GM21447 (cell line): ENCODE measurements around the gene SPEN.
"Not testable (repeated sequence)": the region's sequence is repeated elsewhere in the genome, so short reads cannot be mapped to it uniquely, and the experiment has no call there.

ENCODE experiments used
- ATAC-seq: cut with Tn5 transposase; IDR thresholded peaks from one replicate; pipeline ENCODE4 v1.9.1; 2021; ENCODE audit not compliant: unreplicated experiment

SPEN gene

DNA sequence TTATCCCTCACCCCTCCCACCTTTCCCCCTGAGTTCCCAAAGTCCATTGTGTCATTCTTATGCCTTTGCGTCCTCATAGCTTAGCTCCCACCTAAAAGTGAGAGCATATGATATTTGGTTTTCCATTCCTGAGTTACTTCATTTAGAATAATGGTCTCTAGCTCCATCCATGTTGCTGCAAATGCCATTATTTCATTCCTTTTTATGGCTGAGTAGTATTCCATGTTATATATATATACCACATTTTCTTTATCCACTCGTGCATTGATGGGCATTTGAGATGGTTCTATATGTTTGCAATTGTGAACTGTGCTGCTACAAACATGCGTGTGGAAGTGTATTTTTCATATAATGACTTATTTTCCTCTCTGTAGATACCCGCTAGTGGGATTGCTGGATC lies 130.4 kb downstream of the SPEN start:
- ATAC-seq: not testable (repeated sequence)

DNA sequence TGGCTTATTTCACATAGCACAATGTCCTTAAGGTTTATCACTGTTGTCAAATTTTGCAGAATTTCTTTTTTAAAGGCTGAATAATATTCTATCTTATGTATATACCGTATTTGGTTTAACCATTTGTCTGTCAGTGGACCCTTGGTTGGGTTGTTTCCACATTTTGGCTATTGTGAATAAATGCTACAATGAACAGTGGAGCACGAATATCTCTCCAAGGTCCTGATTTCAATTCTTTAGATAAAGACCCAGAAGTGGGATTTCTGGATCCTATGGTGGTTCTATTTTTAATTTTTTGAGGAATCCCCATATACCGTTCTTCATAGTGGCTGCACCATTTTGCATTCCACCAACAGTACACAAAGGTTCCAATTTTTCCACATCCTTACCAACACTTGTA lies 134.2 kb downstream of the SPEN start:
- no peak for ATAC-seq

DNA sequence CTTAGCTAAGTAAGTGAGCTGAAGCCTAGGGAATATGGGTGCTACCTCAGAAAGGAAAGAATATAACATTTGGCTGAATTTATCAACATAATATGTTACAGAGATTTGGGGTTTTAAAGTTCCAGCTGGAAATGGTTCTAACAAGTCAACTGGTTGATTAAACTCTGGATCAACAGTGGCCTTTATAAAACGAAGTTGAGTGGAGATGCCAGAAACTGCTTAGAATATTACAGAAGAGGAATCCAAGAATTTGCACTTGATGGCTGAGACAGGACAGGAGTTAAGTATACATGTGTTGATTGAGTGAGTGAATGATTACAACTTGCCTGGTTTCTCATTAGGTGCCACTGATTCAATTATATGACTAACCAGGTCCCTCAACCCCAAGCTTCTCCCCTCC lies 135.8 kb downstream of the SPEN start:
- no peak for ATAC-seq

DNA sequence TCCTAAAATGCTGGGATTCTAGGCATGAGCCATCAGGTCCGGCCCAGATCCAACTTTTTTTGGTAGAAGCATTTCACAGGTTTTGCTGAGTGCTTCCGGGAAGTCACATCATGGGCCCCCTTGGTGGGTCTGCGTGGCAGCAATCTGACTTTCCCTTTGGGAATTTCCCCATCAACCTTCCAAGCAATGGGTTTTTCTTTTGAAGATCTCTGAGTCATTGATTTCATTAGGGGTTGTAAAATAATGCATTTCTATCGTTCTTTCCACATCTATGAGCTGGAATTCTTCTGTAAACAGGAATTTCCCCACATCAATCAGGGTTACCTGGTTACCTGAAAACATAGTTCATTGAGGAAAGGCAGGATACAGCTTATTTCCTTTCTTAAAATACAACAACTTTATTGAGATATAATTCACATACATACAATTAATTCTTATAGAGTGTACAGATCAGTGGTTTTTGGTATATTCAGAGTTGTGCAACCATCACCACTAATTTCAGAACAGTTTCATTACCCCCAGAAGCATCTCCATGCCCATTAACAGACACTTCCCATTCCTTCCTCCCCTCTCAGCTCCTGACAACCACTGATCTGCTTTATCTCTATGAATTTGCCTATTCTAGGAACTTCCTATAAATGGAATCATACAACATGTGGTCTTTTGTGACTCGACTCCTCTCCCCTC lies 138.2 kb downstream of the SPEN start:
- ATAC-seq: no peak

DNA sequence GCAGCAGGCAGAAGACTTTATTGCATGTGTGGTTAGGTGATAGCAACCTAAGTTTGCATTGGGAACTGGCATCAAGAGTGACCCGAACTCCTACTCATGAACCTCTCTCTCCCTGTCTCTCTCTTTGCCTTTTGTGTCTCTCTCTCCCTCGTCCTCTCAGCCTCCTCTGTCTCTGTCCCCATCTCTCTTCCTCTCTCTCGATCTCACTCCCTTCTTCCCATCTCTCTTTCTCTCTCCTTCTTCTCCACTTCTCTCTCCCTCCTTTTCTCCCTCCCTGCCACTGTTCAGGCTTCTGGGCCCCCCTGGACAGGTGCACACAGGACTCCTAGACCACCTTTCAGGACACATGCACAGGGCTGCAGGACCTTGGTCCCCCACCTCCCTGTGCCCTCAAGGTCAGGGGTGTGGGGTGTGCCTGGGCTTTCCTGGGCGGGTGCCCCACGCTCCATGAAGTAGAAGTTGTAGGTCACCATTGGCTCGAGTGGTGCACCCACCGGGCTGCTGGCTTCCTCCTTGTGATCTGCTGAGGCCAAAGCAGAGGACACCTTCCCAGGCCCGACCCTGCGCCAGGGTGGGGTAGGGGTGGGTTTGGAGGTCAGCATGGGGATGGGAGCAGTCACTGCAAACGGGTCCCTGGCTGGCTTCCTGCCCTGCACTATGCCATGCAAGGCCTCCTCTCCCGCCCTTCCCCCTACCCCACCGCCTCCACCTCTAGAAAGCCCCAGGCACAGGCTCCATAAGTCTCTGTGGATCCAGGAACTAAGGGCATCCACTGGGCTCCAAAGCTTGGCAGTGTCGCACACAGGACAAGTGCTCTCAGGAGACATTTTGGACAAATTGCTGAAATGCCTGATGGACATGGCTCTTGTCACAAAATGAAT lies 141.6 kb downstream of the SPEN start:
- no peak for ATAC-seq

DNA sequence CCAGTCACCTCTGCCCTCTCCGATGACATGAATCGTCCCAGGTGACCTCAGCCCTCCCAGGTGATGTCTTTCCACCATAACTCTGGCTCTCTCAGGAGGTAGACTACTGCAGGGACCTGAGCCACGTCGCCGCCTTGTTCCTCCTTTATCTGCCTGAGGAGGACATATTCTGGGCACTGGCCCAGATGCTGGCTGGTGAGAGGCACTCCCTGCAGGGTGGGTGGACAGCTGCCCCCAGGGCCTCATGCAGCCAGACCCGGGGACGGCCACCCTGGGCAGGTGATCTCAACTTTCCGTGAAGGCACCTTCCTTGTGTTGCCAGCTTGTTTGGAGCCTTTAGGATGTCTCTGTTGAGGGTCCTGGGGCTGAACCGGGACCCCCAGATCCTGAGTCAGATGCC lies 142.3 kb downstream of the SPEN start:
- no peak for ATAC-seq
